Ascending aorta (tissue), 2 donors: ENCODE measurements around the gene EIF1. TPM values are rescaled to one million over a fixed set of nuclear protein-coding genes. Genes with fewer than 3 reads are reported as not detected.

Experiments used
- DNase-seq, 2 donors: peaks; one replicate each; pipeline ENCODE4 v3.0.0-alpha.2; 2019; ENCODE audit warnings: low spot score in 2 of 2
- H3K27ac ChIP-seq, 2 donors: fragments of 200-600 bp; sonication (generic); one replicate each; pipeline ENCODE4 v1.5.1; 2016 to 2017; ENCODE audit warnings: mild to moderate bottlenecking in 1 of 2
- H3K27me3 ChIP-seq: fragments of 200-600 bp; sonication (generic); one replicate; pipeline ENCODE4 v1.5.1; 2017
- H3K36me3 ChIP-seq, 2 donors: fragments of 200-600 bp; sonication (generic); one replicate each; pipeline ENCODE4 v1.5.1; 2016
- H3K4me1 ChIP-seq, 2 donors: fragments of 200-600 bp; sonication (generic); one replicate each; pipeline ENCODE4 v1.5.1; 2016 to 2017; ENCODE audit warnings: mild to moderate bottlenecking in 1 of 2
- H3K4me3 ChIP-seq, 2 donors: fragments of 200-600 bp; sonication (generic); one replicate each; pipeline ENCODE4 v1.5.1; 2016 to 2017; ENCODE audit warnings: mild to moderate bottlenecking in 1 of 2
- H3K9me3 ChIP-seq, 2 donors: fragments of 200-600 bp; sonication (generic); one replicate each; pipeline ENCODE4 v1.5.1; 2016
- CTCF ChIP-seq, 3 experiments: fragments of 200-600 bp in 2 of 3; fragments of 450-650 bp in 1 of 3; sonication (generic) in 2 of 3; IDR thresholded peaks; one replicate each; pipeline ENCODE4 v1.5.1; 2016 to 2019; ENCODE audit warnings: antibody characterized with exemption in 3 of 3, mild to moderate bottlenecking in 1 of 3, moderate library complexity in 1 of 3
- intact Hi-C: fragments of 100-400 bp; cut with DNase I; formaldehyde crosslinking; loops from one replicate; pipeline ENCODE4 v1.15.1; 2023
- total RNA-seq: library from RNA; depleted of rRNA; stranded (reverse); fragments of >200 nt; gene quantifications from one replicate; pipeline ENCODE4 v1.1.0, GENCODE V29; 2016

EIF1 gene
- total RNA-seq, 1 donor from 2014 or later = 102 TPM

- intact Hi-C loops = no loop called here
- H3K9me3 ChIP-seq = no peaks in the 10 kb centered on the region
- no peak overlapping the region for H3K4me3 ChIP-seq
- no peak overlapping the region for H3K27ac ChIP-seq
- H3K4me1 ChIP-seq = peaks cover 0 to 4% of the 10 kb centered on the region in 2 donors
- no peaks in the 10 kb centered on the region for H3K27me3 ChIP-seq
- TF ChIP-seq CTCF (IDR thresholded peaks at IDR 0.05) = no peak
- DNase-seq = no peak
- no peaks in the 10 kb centered on the region for H3K36me3 ChIP-seq
Measured at GRCh38 chr17:41658846-41659245, 29.8 kb upstream of the EIF1 start.

- intact Hi-C loops = loop anchor here (10.0 kb wide), 1 partner anchor 1015 kb away; the partner anchor contains the start of gene SMARCE1
- DNase-seq = no peak
- peaks cover 0 to 4% of the 10 kb centered on the region in 2 donors for H3K4me1 ChIP-seq
- TF ChIP-seq CTCF (IDR thresholded peaks at IDR 0.05) = no peak
- H3K4me3 ChIP-seq = no peak overlapping the region
- no peaks in the 10 kb centered on the region for H3K9me3 ChIP-seq
- H3K27me3 ChIP-seq = no peaks in the 10 kb centered on the region
- H3K36me3 ChIP-seq = no peaks in the 10 kb centered on the region
- no peak overlapping the region for H3K27ac ChIP-seq
Measured at GRCh38 chr17:41659427-41660212, 29.1 kb upstream of the EIF1 start.

GRCh38 chr17:41660221-41660711 is 28.4 kb upstream of the EIF1 start:
- intact Hi-C loops = loop anchor here (10.0 kb wide), 1 partner anchor 1015 kb away; the partner anchor contains the start of gene SMARCE1
- H3K9me3 ChIP-seq = no peaks in the 10 kb centered on the region
- H3K4me1 ChIP-seq = peaks cover 0 to 4% of the 10 kb centered on the region in 2 donors
- no peak overlapping the region for H3K27ac ChIP-seq
- no peak overlapping the region for H3K4me3 ChIP-seq
- no peak for DNase-seq
- H3K27me3 ChIP-seq = no peaks in the 10 kb centered on the region
- no peak for TF ChIP-seq CTCF (IDR thresholded peaks at IDR 0.05)
- no peaks in the 10 kb centered on the region for H3K36me3 ChIP-seq

- intact Hi-C loops = loop anchor here (10.0 kb wide), 1 partner anchor 1019 kb away; the partner anchor contains the start of gene SMARCE1
- H3K27me3 ChIP-seq = no peaks in the 10 kb centered on the region
- no peaks in the 10 kb centered on the region for H3K9me3 ChIP-seq
- no peak for DNase-seq
- H3K36me3 ChIP-seq = no peaks in the 10 kb centered on the region
- H3K27ac ChIP-seq = no peak overlapping the region
- no peak for TF ChIP-seq CTCF (IDR thresholded peaks at IDR 0.05)
- peaks cover 0 to 14% of the 10 kb centered on the region in 2 donors for H3K4me1 ChIP-seq
- H3K4me3 ChIP-seq = no peak overlapping the region
Measured at GRCh38 chr17:41663451-41664171, 25.1 kb upstream of the EIF1 start.

GRCh38 chr17:41664172-41664457 is 24.6 kb upstream of the EIF1 start:
- H3K27ac ChIP-seq = no peak overlapping the region

More at GRCh38 chr17:41664172-41664457, 24.6 kb upstream of the EIF1 start:
- Histone ChIP-seq H3K27me3 (no peaks in the 10 kb centered on the region), H3K4me3 (no peak overlapping the region), H3K4me1 (peaks cover 0 to 14% of the 10 kb centered on the region in 2 donors), H3K9me3 (no peaks in the 10 kb centered on the region), H3K36me3 (no peaks in the 10 kb centered on the region)
- no peak for DNase-seq
- intact Hi-C loops = loop anchor here (10.0 kb wide), 1 partner anchor 1019 kb away; the partner anchor contains the start of gene SMARCE1
- TF ChIP-seq CTCF (IDR thresholded peaks at IDR 0.05) = no peak
